K562 (cell line): ENCODE measurements around the gene C2CD2. TPM values are rescaled to one million over a fixed set of nuclear protein-coding genes. Genes with fewer than 3 reads are reported as not detected.

Source experiments
- ATAC-seq: fragments of 200-7000 bp; cut with Tn5 transposase; 3 replicates; pipeline ENCODE4 v1.9.1; 2020; ENCODE audit warnings: moderate library complexity
- BruUV-seq: library from RNA; stranded (reverse); fragments of 400-500 nt; replicated peaks from 2 replicates; lab custom pipeline; 2021; lab: Mats Ljungman, UMichigan
- CTCF ChIA-PET: fragments of 300-600 bp; formaldehyde crosslinking; extraction: SDS; loops from one replicate; lab custom pipeline; 2021; ENCODE audit warnings: low intra/inter-chr PET ratio; lab: Yijun Ruan, JAX
- POLR2A ChIA-PET: fragments of 300-600, 350-650 bp; sonication (Branson Sonifier 250); formaldehyde crosslinking; extraction: SDS; loops from one replicate; lab custom pipeline; 2021; ENCODE audit warnings: antibody characterized with exemption, inconsistent platforms; lab: Yijun Ruan, JAX
- DNase-seq, 4 experiments: peaks; one replicate each; pipeline versions ENCODE4 v3.0.0 to v3.0.0-alpha.2; 2011 to 2018; ENCODE audit warnings: low spot score in 3 of 4, mixed read lengths in 3 of 4; ENCODE audit errors: extremely low read depth in 1 of 4
- FAIRE-seq: peaks from 2 replicates; lab custom pipeline; 2011; peaks lifted over from hg19 to GRCh38; lab: Jason Lieb, UNC
- H2AFZ ChIP-seq: 2 replicates; pipeline ENCODE4 v1.6.0; 2011; ENCODE audit warnings: low read depth, low read length, control low read depth, inconsistent platforms
- H3K27ac ChIP-seq: fragments of 200-600 bp; 3 replicates; pipeline ENCODE4 v1.8.0; 2011; ENCODE audit warnings: low read depth, mild to moderate bottlenecking, control low read depth, inconsistent platforms, low read length, moderate library complexity, mixed read lengths; ENCODE audit errors: extremely low read depth
- H3K27me3 ChIP-seq, 2 experiments: fragments of 300-600 bp in 1 of 2; 2 replicates in 1 of 2; 3 replicates in 1 of 2; pipeline versions ENCODE4 v1.6.0 to v1.8.0; 2011; ENCODE audit warnings: inconsistent platforms in 2 of 2, low read length in 2 of 2, mild to moderate bottlenecking in 1 of 2, mixed read lengths in 1 of 2, moderate library complexity in 1 of 2; ENCODE audit not compliant: control insufficient read depth in 2 of 2, insufficient read depth in 2 of 2
- H3K36me3 ChIP-seq: fragments of 300-600 bp; 3 replicates; pipeline ENCODE4 v1.8.0; 2011; ENCODE audit warnings: mild to moderate bottlenecking, low read length, inconsistent platforms; ENCODE audit not compliant: control insufficient read depth, insufficient read depth
- H3K4me1 ChIP-seq, 2 experiments: fragments of 200-600 bp in 1 of 2; replicated peaks in 1 of 2; 2 replicates in 1 of 2; 3 replicates in 1 of 2; pipeline versions ENCODE4 v1.5.1 to v1.8.0; 2011; ENCODE audit warnings: inconsistent platforms in 2 of 2, low read length in 2 of 2, mild to moderate bottlenecking in 1 of 2, mixed read lengths in 1 of 2, moderate library complexity in 1 of 2; ENCODE audit not compliant: control insufficient read depth in 2 of 2, insufficient read depth in 2 of 2
- H3K4me2 ChIP-seq: 2 replicates; pipeline ENCODE4 v1.6.1; 2011; ENCODE audit warnings: low read length, control low read depth, inconsistent platforms, mixed read lengths; ENCODE audit not compliant: insufficient read depth
- H3K4me3 ChIP-seq: fragments of 200-600 bp; sonication (generic), shearing (Covaris generic); 2 replicates; pipeline ENCODE4 v1.5.1; 2016; ENCODE audit warnings: control low read depth, inconsistent platforms
- H3K79me2 ChIP-seq: fragments of 200-600 bp; 3 replicates; pipeline ENCODE4 v1.8.0; 2011; ENCODE audit warnings: low read length, inconsistent platforms; ENCODE audit not compliant: control insufficient read depth, insufficient read depth
- H3K9ac ChIP-seq, 2 experiments: 2 replicates each; pipeline versions ENCODE4 v1.6.0 to v1.6.1; 2011; ENCODE audit warnings: low read depth in 2 of 2, low read length in 2 of 2, control low read depth in 1 of 2, inconsistent platforms in 1 of 2, mild to moderate bottlenecking in 1 of 2, mixed read lengths in 1 of 2; ENCODE audit not compliant: insufficient read depth in 1 of 2
- H3K9me1 ChIP-seq: one replicate; pipeline ENCODE4 v1.6.0; 2011; ENCODE audit warnings: inconsistent platforms, mild to moderate bottlenecking, low read length, moderate library complexity; ENCODE audit not compliant: control insufficient read depth, insufficient read depth
- H3K9me3 ChIP-seq: replicated peaks from 2 replicates; pipeline ENCODE4 v1.5.1; 2011; ENCODE audit warnings: low read depth, low read length, inconsistent platforms; ENCODE audit not compliant: control insufficient read depth, insufficient read depth
- H4K20me1 ChIP-seq: replicated peaks from 2 replicates; pipeline ENCODE4 v1.6.1; 2011; ENCODE audit warnings: low read length, inconsistent platforms, mixed read lengths; ENCODE audit not compliant: control insufficient read depth, insufficient read depth
- ETV1 ChIP-seq: fragments of 450-650 bp; conservative IDR thresholded peaks from 2 replicates; pipeline ENCODE4 v1.6.1; 2016; ENCODE audit warnings: missing genetic modification characterization, control low read depth, low read depth, missing compliant biosample characterization
- NFXL1 ChIP-seq: fragments of 450-650 bp; formaldehyde crosslinking; IDR thresholded peaks from 2 replicates; pipeline ENCODE4 v1.4.0; 2021; ENCODE audit warnings: mild to moderate bottlenecking
- POLR2H ChIP-seq: IDR thresholded peaks from 2 replicates; pipeline ENCODE4 v1.6.1; 2016; ENCODE audit warnings: missing genetic modification characterization, low read depth, mild to moderate bottlenecking, control low read depth, missing compliant biosample characterization, moderate library complexity
- ZNF41 ChIP-seq: fragments of 250-450 bp; sonication (Bioruptor Pico); conservative IDR thresholded peaks from 2 replicates; pipeline ENCODE4 v1.4.0; 2020; ENCODE audit warnings: mild to moderate bottlenecking
- ZNF586 ChIP-seq: fragments of 450-650 bp; formaldehyde crosslinking; conservative IDR thresholded peaks from 2 replicates; pipeline ENCODE4 v1.4.0; 2020; ENCODE audit warnings: mild to moderate bottlenecking, moderate library complexity
- ZNF589 ChIP-seq: fragments of 200-800 bp; sonication (Bioruptor generic); IDR thresholded peaks from 2 replicates; pipeline ENCODE4 v1.6.1; 2016; ENCODE audit warnings: low read depth, missing genetic modification characterization, missing compliant biosample characterization
- WGBS: fragments of 100-300 bp; shearing (Covaris generic); methylation state at CpG from one replicate; pipeline ENCODE4 v1.1.6; 2016; ENCODE audit warnings: low coverage, mixed read lengths; ENCODE audit not compliant: insufficient coverage; ENCODE audit errors: missing lambda C conversion rate; 5-methylcytosine and 5-hydroxymethylcytosine counted together
- in situ Hi-C: fragments of 300-500 bp; cut with MboI; formaldehyde crosslinking; loops from 4 replicates; pipeline ENCODE4 v1.15.0; 2018; ENCODE audit warnings: inconsistent platforms, mixed read lengths
- intact Hi-C: fragments of 100-400 bp; cut with micrococcal nuclease; formaldehyde crosslinking; loops from 2 replicates; pipeline ENCODE4 v1.14.2; 2022
- polyA plus RNA-seq, 8 experiments: library from polyadenylated mRNA; depleted of rRNA in 4 of 8; stranded (reverse) in 5 of 8; unstranded in 3 of 8; fragments of >200 nt; fragmentation: Nextera tagmentation in 2 of 8; fragmentation: Illumina TruSeq in 1 of 8; extraction: Ambion mirVana in 2 of 8; extraction: Trizol in 1 of 8; gene quantifications; 2 replicates each; pipeline versions ENCODE4 v1.2.1 to v1.2.3, GENCODE V29; 2011 to 2014; ENCODE audit warnings: inconsistent platforms in 1 of 8, missing spikeins in 1 of 8
- total RNA-seq, 7 experiments: library from RNA; depleted of rRNA in 6 of 7; stranded (reverse); fragments of >200 nt in 6 of 7; fragmentation: Illumina TruSeq in 2 of 7; extraction: Trizol in 2 of 7; gene quantifications; 2 replicates each; pipeline versions ENCODE4 v1.2.1 to v1.2.3, GENCODE V29; 2011 to 2021; ENCODE audit warnings: low replicate concordance in 1 of 7
- TF ChIP-seq, protein P1 (sequence below): fragments of 250-450 bp; sonication (Bioruptor Pico); IDR thresholded peaks from 2 replicates; pipeline ENCODE4 v1.5.0; 2021

The C2CD2 gene
- total and polyA plus RNA-seq, 9 of the 15 experiments (the other 6 are each of a cell fraction or from before 2014, with no cell fraction given) = 1.3 to 21.6 (median 12.1) TPM

DNA sequence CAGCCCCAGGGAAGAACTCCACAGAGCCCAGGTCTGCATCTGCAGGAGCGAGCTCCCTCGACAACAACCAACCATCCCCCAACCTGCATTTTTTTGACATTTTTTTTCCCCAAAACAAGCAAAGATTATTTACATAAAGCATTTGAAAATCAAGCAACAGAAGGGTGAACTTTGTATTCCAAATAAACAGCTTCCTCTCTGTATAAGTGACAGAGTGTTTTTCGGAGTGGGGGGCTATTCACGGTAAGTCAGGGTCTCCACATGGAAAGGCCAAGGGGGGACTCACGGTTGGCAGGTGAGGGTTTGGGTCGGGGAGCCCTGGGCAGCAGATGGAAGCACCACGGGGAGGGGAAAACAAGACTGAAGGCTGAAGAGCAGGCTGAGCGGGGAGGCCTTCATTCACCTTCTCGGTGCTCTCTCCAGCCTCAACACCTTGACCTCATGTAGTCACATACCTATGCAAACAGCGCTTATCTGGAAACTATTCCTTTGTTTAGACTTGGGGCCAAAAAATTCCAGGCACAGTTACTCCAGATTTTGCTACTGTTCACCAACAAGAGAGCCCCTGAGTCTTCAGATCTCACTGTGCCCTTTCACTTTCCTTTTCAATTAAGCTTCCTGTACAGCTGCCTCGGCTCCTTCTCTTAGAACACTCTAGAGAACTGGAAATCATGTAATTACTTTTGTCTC, 27.6 kb downstream of the C2CD2 start:
- WGBS = 79% methylated on average over 11 of the region's 11 CpGs
- Histone ChIP-seq H3K4me2 (no peak overlapping the region; the same call in 1 of the 2 replicates), H2AFZ (no peak overlapping the region), H3K9ac (no peak overlapping the region), H3K27ac (no peak overlapping the region), H3K79me2 (no peaks in the 10 kb centered on the region; the same call in 2 of the 3 replicates), H4K20me1 (0 out of 2 replicates have a peak, but pooled peaks cover 5% of the 10 kb centered on the region), H3K36me3 (no peaks in the 10 kb centered on the region), H3K4me3 (no peak overlapping the region), H3K27me3 (no peaks in the 10 kb centered on the region), H3K9me3 (no peaks in the 10 kb centered on the region), H3K9me1 (peaks cover 3% of the 10 kb centered on the region), H3K4me1 (peaks cover 0 to 8% of the 10 kb centered on the region in 2 experiments; a peak in 3 of 5 replicates)
- in situ Hi-C loops = no loop called here
- DNase-seq = no peak
- ATAC-seq = peak; percentile 51; the same call in 2 of the 3 replicates
- intact Hi-C loops = no loop called here
- no TSS peak for BruUV-seq
- POLR2A ChIA-PET = interaction anchor here (1.0 to 1.6 kb wide), 2 partner anchors 11 to 15 kb away, joined by 3 to 4 read pairs; no protein-coding TSS in a partner anchor
- TF ChIP-seq ZNF589 (CRISPR knock-in tag) (no peak), ETV1 (tag) (peak; percentile 34; the same call in 1 of the 2 replicates)
- CTCF ChIA-PET = no interaction called here
- FAIRE-seq = no peak

DNA sequence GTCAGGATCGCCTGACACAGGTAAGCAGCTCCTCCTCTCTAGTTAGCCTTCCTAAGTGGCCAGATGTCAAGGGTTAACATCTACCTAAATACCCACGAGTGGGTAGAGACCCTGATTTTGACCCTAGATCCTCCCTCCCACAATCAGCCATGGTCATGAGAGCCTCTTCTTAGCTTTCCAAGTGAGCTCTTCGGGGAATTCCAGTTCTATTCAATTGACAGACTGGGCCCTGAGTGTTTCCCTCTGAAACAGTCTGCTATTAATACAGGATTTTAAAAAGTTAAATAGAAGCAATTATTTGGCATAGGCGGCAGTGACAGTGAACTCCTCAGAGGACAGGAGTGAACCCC, 28.1 kb downstream of the C2CD2 start:
- H3K9me3 ChIP-seq = no peaks in the 10 kb centered on the region
- H3K27me3 ChIP-seq = no peaks in the 10 kb centered on the region
- no peak for TF ChIP-seq ZNF41 (CRISPR knock-in tag)
- TF ChIP-seq, protein P1, sequence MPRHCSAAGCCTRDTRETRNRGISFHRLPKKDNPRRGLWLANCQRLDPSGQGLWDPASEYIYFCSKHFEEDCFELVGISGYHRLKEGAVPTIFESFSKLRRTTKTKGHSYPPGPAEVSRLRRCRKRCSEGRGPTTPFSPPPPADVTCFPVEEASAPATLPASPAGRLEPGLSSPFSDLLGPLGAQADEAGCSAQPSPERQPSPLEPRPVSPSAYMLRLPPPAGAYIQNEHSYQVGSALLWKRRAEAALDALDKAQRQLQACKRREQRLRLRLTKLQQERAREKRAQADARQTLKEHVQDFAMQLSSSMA = no peak
- no peak for TF ChIP-seq POLR2H (tag)
- TF ChIP-seq NFXL1 (CRISPR knock-in tag) = no peak
- TF ChIP-seq ZNF586 (CRISPR knock-in tag) = no peak
- DNase-seq = no peak
- no peaks in the 10 kb centered on the region for H3K36me3 ChIP-seq
- peaks cover 3% of the 10 kb centered on the region for H3K9me1 ChIP-seq
- H3K27ac ChIP-seq = no peak overlapping the region
- H3K4me1 ChIP-seq = peaks cover 0 to 8% of the 10 kb centered on the region in 2 experiments; a peak in 3 of 5 replicates
- H3K79me2 ChIP-seq = no peaks in the 10 kb centered on the region; the same call in 2 of the 3 replicates
- BruUV-seq = no TSS peak
- no peak overlapping the region for H3K4me2 ChIP-seq
- H2AFZ ChIP-seq = no peak overlapping the region
- ATAC-seq = no peak
- 0 out of 2 replicates have a peak, but pooled peaks cover 1% of the 10 kb centered on the region for H4K20me1 ChIP-seq
- POLR2A ChIA-PET = no interaction called here
- FAIRE-seq = no peak
- CTCF ChIA-PET = no interaction called here
- H3K9ac ChIP-seq = no peak overlapping the region
- in situ Hi-C loops (no loop called here), intact Hi-C loops (no loop called here)
- no peak overlapping the region for H3K4me3 ChIP-seq
- 68% methylated on average over 4 of the region's 4 CpGs for WGBS
